Neuron (in vitro differentiated cells): ENCODE results near the gene SH3TC1.

Experiments used
- H2AFZ ChIP-seq: one replicate; pipeline ENCODE4 v1.6.1; 2013; ENCODE audit warnings: low read depth, mild to moderate bottlenecking, inconsistent platforms, low read length, moderate library complexity
- H3K27me3 ChIP-seq: one replicate; pipeline ENCODE4 v1.6.1; 2013; ENCODE audit warnings: low read length; ENCODE audit not compliant: insufficient read depth
- H3K36me3 ChIP-seq: one replicate; pipeline ENCODE4 v1.6.1; 2013; ENCODE audit warnings: low read length; ENCODE audit not compliant: insufficient read depth
- H3K4me1 ChIP-seq: one replicate; pipeline ENCODE4 v1.6.1; 2013; ENCODE audit warnings: low read length; ENCODE audit not compliant: insufficient read depth
- H3K4me3 ChIP-seq: 2 replicates; pipeline ENCODE4 v1.5.1; 2013; ENCODE audit warnings: mild to moderate bottlenecking, low read length, moderate library complexity
- H3K9me3 ChIP-seq: one replicate; pipeline ENCODE4 v1.6.1; 2013; ENCODE audit warnings: low read length

Gene SH3TC1

GRCh38 chr4:8198906-8199593 lies at the start of gene SH3TC1:
SH3TC1 (plus strand) TSS chr4:8199290; CDS start chr4:8205195, 5,905 bp downstream.
- Histone ChIP-seq H3K9me3 (no peaks in the 10 kb centered on the region), H3K4me3 (no peak within 1 kb of the TSS), H3K27me3 (no peaks in the 10 kb centered on the region), H3K4me1 (no peaks in the 10 kb centered on the region), H3K36me3 (no peaks in the 10 kb centered on the region), H2AFZ (peak within 1 kb of the TSS; percentile 20)

DNA sequence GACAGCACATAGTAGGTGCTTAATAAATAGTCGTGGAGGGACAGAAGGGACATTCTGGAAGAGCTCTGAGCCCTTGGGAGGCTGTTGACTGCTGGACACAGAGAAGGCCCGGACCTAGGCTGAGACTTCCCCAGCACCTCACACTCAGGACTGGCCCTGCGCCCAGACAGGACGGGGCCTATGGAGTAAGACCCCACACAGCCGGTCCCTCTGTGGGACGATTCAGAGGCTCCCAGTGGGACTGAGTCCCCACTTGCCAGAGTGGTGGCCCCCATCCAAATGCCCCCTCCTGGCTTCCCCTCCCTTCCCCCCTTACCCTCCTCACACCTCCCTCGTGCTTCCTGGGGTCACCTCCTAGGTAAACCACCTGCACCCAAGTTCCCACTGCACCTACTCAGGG lies 49.4 kb upstream of the SH3TC1 start:
- Histone ChIP-seq H3K4me3 (no peak overlapping the region), H3K36me3 (no peaks in the 10 kb centered on the region), H3K4me1 (peaks cover 3% of the 10 kb centered on the region), H3K9me3 (no peaks in the 10 kb centered on the region), H2AFZ (no peak overlapping the region), H3K27me3 (peaks cover 24% of the 10 kb centered on the region)

DNA sequence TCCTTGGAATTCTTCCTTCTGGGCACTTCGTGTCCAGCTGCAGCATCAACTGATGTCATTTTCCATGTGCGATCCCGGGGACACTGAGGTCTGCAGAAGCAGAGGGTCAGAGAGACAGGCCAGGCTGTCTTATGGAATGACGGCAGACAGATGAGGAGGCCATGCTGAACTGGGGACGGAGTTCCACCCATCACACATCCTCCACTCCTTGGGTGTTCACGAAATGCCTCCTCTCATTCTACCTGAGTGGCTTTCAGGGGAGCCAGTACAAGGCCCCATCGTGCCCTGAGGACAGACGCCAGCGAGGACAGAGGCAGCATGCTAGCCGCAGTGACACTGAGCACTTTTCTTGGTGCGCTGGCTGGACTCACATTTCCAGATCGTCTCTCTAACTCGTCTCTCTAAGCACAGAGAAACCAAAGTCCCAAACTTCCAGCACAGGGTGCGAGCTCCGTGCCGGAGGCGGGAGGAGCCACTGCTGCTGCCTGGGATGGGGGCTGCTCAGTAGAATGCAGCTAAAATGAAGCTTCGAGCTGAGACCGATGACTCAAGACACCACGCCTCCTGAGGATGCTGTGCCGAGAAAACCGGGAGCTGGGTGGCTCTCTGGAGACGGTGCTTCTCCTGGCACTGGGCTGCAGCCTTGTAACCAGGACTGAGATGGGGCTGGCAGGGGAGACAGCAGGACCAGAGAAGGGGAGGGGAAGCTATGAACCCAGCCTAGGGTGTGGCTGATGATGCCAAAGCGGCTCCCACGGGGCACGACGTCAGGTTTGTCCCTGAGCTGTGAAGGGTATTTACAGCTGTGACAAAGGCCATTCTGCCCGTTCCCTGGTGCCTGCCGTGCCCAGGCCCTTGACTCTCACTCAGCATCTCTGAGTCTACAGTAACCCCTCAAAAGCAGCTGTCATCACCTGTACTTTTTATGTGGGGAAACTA lies 48.7 kb upstream of the SH3TC1 start:
- H3K27me3 ChIP-seq, result peaks cover 26% of the 10 kb centered on the region
- H3K9me3 ChIP-seq, result no peaks in the 10 kb centered on the region

GRCh38 chr4:8151165-8151650 lies 47.9 kb upstream of the SH3TC1 start:
- no peak overlapping the region for H3K4me3 ChIP-seq
- no peaks in the 10 kb centered on the region for H3K36me3 ChIP-seq
- H3K27me3 ChIP-seq, result peaks cover 28% of the 10 kb centered on the region
- H3K9me3 ChIP-seq, result no peaks in the 10 kb centered on the region
- H3K4me1 ChIP-seq, result no peaks in the 10 kb centered on the region
- no peak overlapping the region for H2AFZ ChIP-seq

More for the DNA sequence above, 48.7 kb upstream of the SH3TC1 start:
- no peaks in the 10 kb centered on the region for H3K36me3 ChIP-seq
- no peak overlapping the region for H2AFZ ChIP-seq
- H3K4me1 ChIP-seq, result no peaks in the 10 kb centered on the region
- H3K4me3 ChIP-seq, result no peak overlapping the region

GRCh38 chr4:8152090-8152864 lies 46.8 kb upstream of the SH3TC1 start:
- no peak overlapping the region for H3K4me3 ChIP-seq
- no peaks in the 10 kb centered on the region for H3K9me3 ChIP-seq
- H3K36me3 ChIP-seq, result no peaks in the 10 kb centered on the region
- peaks cover 38% of the 10 kb centered on the region for H3K27me3 ChIP-seq
- no peaks in the 10 kb centered on the region for H3K4me1 ChIP-seq
- no peak overlapping the region for H2AFZ ChIP-seq

GRCh38 chr4:8152865-8153257 lies 46.2 kb upstream of the SH3TC1 start:
- Histone ChIP-seq H3K9me3 (no peaks in the 10 kb centered on the region), H2AFZ (no peak overlapping the region), H3K36me3 (no peaks in the 10 kb centered on the region), H3K4me1 (no peaks in the 10 kb centered on the region), H3K27me3 (peaks cover 42% of the 10 kb centered on the region), H3K4me3 (no peak overlapping the region)

DNA sequence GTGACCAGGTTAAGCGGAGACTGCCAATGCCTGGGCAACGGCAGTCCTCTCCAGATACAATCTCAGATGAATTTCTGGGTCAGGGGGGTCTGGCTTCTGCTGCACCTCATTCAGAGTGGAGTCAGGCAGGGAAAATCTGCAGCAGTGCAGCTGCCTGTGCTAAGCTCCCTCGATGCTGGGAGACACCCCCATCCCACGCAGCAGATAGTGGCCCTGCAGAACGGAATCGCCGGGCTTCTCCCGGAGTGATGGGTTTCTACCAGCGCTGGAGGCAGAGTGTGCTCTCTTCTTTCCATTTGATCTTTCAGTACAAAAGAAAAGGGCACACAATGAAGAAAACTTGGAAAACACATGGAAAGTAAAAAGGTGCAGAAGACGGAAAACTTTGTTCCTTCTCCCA lies 45.6 kb upstream of the SH3TC1 start:
- H3K4me1 ChIP-seq, result peaks cover 3% of the 10 kb centered on the region
- H2AFZ ChIP-seq, result no peak overlapping the region
- H3K27me3 ChIP-seq, result peaks cover 48% of the 10 kb centered on the region
- H3K36me3 ChIP-seq, result no peaks in the 10 kb centered on the region
- no peak overlapping the region for H3K4me3 ChIP-seq
- H3K9me3 ChIP-seq, result no peaks in the 10 kb centered on the region

DNA sequence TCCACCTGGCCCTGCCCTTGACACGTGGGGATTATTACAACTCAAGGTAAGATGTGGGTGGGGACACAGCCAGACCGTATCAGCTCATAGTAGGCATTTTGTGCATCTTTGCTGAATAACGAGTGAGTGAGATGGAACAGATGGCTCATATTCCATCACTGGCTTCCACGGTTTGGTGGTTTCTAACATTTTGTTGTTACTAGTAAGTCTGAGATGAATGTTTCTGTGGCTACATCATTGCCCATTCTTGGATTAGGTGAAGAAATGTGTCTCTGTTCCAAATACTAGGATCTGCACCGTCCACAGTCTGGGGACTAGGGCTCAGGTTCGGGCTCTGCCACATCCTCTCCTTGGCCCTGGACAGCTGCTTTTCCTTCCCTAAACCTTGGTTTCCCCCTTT lies 44.0 kb upstream of the SH3TC1 start:
- H3K27me3 ChIP-seq, result peaks cover 51% of the 10 kb centered on the region

DNA sequence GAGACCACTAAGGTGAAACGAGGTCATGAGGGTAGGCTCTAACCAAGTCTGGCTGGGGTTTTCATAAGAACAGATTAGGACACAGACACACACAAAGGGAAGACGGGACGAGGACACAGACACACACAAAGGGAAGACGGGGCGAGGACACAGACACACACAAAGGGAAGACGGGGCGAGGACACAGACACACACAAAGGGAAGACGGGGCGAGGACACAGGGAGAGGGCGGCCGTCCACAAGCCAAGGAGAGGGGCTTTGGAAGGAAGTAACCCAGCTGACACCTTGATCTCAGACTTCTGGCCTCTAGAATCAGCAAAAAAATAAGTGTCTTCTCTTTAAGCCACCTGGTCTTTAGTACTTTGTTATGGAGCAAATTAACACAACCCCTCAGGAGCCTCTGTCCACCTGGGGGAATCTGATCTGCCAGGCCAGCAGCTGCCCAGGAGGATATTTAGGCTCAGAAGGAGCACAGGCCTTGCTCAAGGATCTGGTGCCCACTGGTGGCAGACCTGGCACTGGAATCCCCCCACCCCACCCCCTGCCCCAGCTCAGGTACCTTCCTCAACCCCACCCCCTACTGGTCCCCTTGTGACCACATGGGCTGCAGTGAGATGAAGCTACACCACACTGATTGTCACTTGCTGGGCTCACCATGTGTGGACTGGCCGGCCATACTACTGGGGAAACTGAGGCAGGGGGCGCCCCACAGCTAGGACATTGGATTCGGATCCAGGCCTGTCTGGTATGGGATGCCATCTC lies 43.2 kb upstream of the SH3TC1 start:
- no peak overlapping the region for H2AFZ ChIP-seq
- H3K36me3 ChIP-seq, result no peaks in the 10 kb centered on the region
- no peaks in the 10 kb centered on the region for H3K9me3 ChIP-seq
- H3K4me1 ChIP-seq, result peaks cover 12% of the 10 kb centered on the region
- H3K4me3 ChIP-seq, result no peak overlapping the region
- peaks cover 53% of the 10 kb centered on the region for H3K27me3 ChIP-seq

More for the DNA sequence above, 44.0 kb upstream of the SH3TC1 start:
- no peaks in the 10 kb centered on the region for H3K9me3 ChIP-seq
- no peak overlapping the region for H3K4me3 ChIP-seq
- peaks cover 12% of the 10 kb centered on the region for H3K4me1 ChIP-seq
- H2AFZ ChIP-seq, result no peak overlapping the region
- H3K36me3 ChIP-seq, result no peaks in the 10 kb centered on the region

- peaks cover 12% of the 10 kb centered on the region for H3K4me1 ChIP-seq
- H3K4me3 ChIP-seq, result no peak overlapping the region
- no peaks in the 10 kb centered on the region for H3K9me3 ChIP-seq
- peaks cover 53% of the 10 kb centered on the region for H3K27me3 ChIP-seq
- no peaks in the 10 kb centered on the region for H3K36me3 ChIP-seq
- no peak overlapping the region for H2AFZ ChIP-seq
Measured at GRCh38 chr4:8156617-8157016, 42.5 kb upstream of the SH3TC1 start.

GRCh38 chr4:8157496-8157895 lies 41.6 kb upstream of the SH3TC1 start:
- Histone ChIP-seq H3K4me1 (peaks cover 12% of the 10 kb centered on the region), H3K9me3 (no peaks in the 10 kb centered on the region), H3K36me3 (no peaks in the 10 kb centered on the region), H3K4me3 (no peak overlapping the region), H3K27me3 (peaks cover 58% of the 10 kb centered on the region), H2AFZ (no peak overlapping the region)

DNA sequence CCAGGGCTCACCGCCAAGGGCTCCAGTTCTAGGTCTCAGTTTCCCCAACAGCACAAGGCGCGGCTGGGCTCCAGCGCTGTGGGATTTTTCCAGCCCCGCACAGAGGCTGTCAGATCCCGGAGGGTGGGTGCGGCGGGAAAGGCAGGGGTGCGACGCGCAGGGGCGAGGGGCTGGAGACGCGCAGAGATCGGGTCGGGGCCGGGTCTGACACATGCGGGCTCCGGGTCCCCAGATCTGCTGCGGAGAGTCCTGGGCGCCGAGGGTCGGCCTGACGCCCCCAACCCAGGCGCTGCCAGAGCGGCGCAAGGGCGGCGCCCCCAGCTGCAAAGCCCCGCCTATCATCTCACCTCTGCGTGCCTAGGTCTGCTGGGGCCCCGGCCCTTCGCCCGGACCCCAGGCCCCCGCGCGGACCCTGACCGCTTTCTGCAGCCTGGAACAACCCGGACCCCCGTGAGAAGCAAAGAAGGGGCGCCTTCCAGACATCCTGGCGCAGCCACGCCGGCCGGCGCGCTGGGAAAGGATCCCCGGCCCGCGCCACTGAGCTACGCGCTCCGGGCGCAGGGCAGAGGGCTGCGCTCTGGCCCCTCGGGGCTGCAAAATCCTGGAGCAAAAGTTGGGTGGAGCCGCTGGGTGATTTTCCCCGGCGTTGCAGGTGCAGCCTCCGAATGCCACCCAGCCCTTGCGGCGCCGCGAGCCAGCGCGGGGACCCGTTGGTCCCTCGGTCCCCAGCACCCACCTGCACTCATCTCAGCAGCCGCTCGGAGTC lies 41.0 kb upstream of the SH3TC1 start:
- Histone ChIP-seq H3K4me1 (peaks cover 12% of the 10 kb centered on the region), H3K9me3 (no peaks in the 10 kb centered on the region), H2AFZ (peak overlapping the region; percentile 95), H3K4me3 (peak overlapping the region; percentile 61), H3K27me3 (peaks cover 61% of the 10 kb centered on the region), H3K36me3 (no peaks in the 10 kb centered on the region)
